Measurements from ENCODE around the gene ANKHD1.
"Not testable (repeated sequence)": the region's sequence is repeated elsewhere in the genome, so short reads cannot be mapped to it uniquely, and the experiment has no call there.

The ANKHD1 gene

GRCh38 chr5:140576776-140577201 is 175.2 kb downstream of the ANKHD1 start:
- ChIA-PET POLR2A (interaction anchor here (0.5 kb wide), 1 partner anchor 1433 kb away, joined by 3 read pairs; no protein-coding TSS in a partner anchor), CTCF (interaction anchor here (0.6 to 1.9 kb wide), 5 partner anchors 29 to 112 kb away, joined by 3 to 4 read pairs (median 3); no protein-coding TSS in a partner anchor)
- H3K9me3 ChIP-seq (ENCODE audit: control extremely low read depth in 1 of 5, control insufficient read depth in 4 of 5, insufficient read depth in 2 of 5, low read depth in 1 of 5, low read length in 4 of 5): no peaks in the 10 kb centered on the region
- WGBS (ENCODE audit: insufficient coverage): no CpG with 5 or more reads among the region's 2 CpGs
- no peak overlapping the region for H3K27ac ChIP-seq (ENCODE audit: insufficient read depth in 1 of 2, low read depth in 1 of 2, low read length in 2 of 2, poor library complexity in 1 of 2, severe bottlenecking in 2 of 2)
- no peaks in the 10 kb centered on the region for H3K27me3 ChIP-seq (replicated peaks in 2 of 5; ENCODE audit: control insufficient read depth in 4 of 5, insufficient read depth in 5 of 5, low read length in 4 of 5)
- H3K36me3 ChIP-seq (ENCODE audit: control insufficient read depth in 4 of 4, insufficient read depth in 4 of 4, low read length in 3 of 4): no peaks in the 10 kb centered on the region
- DNase-seq: no peak
- H3K4me3 ChIP-seq (ENCODE audit: control insufficient read depth in 1 of 7, extremely low read depth in 1 of 7, insufficient read depth in 4 of 7, low read depth in 2 of 7, low read length in 6 of 7): no peak overlapping the region
- no peaks in the 10 kb centered on the region for H3K4me1 ChIP-seq (ENCODE audit: control extremely low read depth in 1 of 4, control insufficient read depth in 4 of 4, insufficient read depth in 4 of 4, low read length in 3 of 4)

GRCh38 chr5:140579188-140579747 is 177.6 kb downstream of the ANKHD1 start:
- WGBS (ENCODE audit: insufficient coverage): 97% methylated on average over 4 of the region's 6 CpGs
- H3K4me1 ChIP-seq (ENCODE audit: control extremely low read depth in 1 of 4, control insufficient read depth in 4 of 4, insufficient read depth in 4 of 4, low read length in 3 of 4); H3K27me3 ChIP-seq (replicated peaks in 2 of 5; ENCODE audit: control insufficient read depth in 4 of 5, insufficient read depth in 5 of 5, low read length in 4 of 5); H3K36me3 ChIP-seq (ENCODE audit: control insufficient read depth in 4 of 4, insufficient read depth in 4 of 4, low read length in 3 of 4); H3K9me3 ChIP-seq (ENCODE audit: control extremely low read depth in 1 of 5, control insufficient read depth in 4 of 5, insufficient read depth in 2 of 5, low read depth in 1 of 5, low read length in 4 of 5); H3K4me3 ChIP-seq (ENCODE audit: control insufficient read depth in 1 of 7, extremely low read depth in 1 of 7, insufficient read depth in 4 of 7, low read depth in 2 of 7, low read length in 6 of 7); DNase-seq; POLR2A ChIA-PET; H3K27ac ChIP-seq (ENCODE audit: insufficient read depth in 1 of 2, low read depth in 1 of 2, low read length in 2 of 2, poor library complexity in 1 of 2, severe bottlenecking in 2 of 2): not testable (repeated sequence)
- CTCF ChIA-PET: interaction anchor here (0.8 to 1.1 kb wide), 2 partner anchors 12 to 14 kb away, joined by 3 read pairs; no protein-coding TSS in a partner anchor

GRCh38 chr5:140587495-140587894 is 185.9 kb downstream of the ANKHD1 start:
- no peak for DNase-seq

GRCh38 chr5:140588311-140589070 is 186.9 kb downstream of the ANKHD1 start:
- Histone ChIP-seq H3K27ac (ENCODE audit: insufficient read depth in 1 of 2, low read depth in 1 of 2, low read length in 2 of 2, poor library complexity in 1 of 2, severe bottlenecking in 2 of 2) (no peak overlapping the region), H3K27me3 (replicated peaks in 2 of 5; ENCODE audit: control insufficient read depth in 4 of 5, insufficient read depth in 5 of 5, low read length in 4 of 5) (peaks cover 0 to 4% (median 0%) of the 10 kb centered on the region in 5 experiments), H3K4me1 (ENCODE audit: control extremely low read depth in 1 of 4, control insufficient read depth in 4 of 4, insufficient read depth in 4 of 4, low read length in 3 of 4) (peaks cover 0 to 10% (median under 1%) of the 10 kb centered on the region in 4 experiments), H3K9me3 (ENCODE audit: control extremely low read depth in 1 of 5, control insufficient read depth in 4 of 5, insufficient read depth in 2 of 5, low read depth in 1 of 5, low read length in 4 of 5) (peaks cover 0 to under 1% (median 0%) of the 10 kb centered on the region in 5 experiments), H3K4me3 (ENCODE audit: control insufficient read depth in 1 of 7, extremely low read depth in 1 of 7, insufficient read depth in 4 of 7, low read depth in 2 of 7, low read length in 6 of 7) (no peak overlapping the region), H3K36me3 (ENCODE audit: control insufficient read depth in 4 of 4, insufficient read depth in 4 of 4, low read length in 3 of 4) (no peaks in the 10 kb centered on the region)
- no peak for DNase-seq
- no CpG with 5 or more reads among the region's 5 CpGs for WGBS (ENCODE audit: insufficient coverage)
- POLR2A ChIA-PET: no interaction called here
- CTCF ChIA-PET: interaction anchor here (1.1 to 1.8 kb wide), 3 partner anchors 12 to 46 kb away, joined by 3 to 5 read pairs (median 4); no protein-coding TSS in a partner anchor

More at GRCh38 chr5:140587495-140587894, 185.9 kb downstream of the ANKHD1 start:
- H3K4me1 ChIP-seq (ENCODE audit: control extremely low read depth in 1 of 4, control insufficient read depth in 4 of 4, insufficient read depth in 4 of 4, low read length in 3 of 4): peaks cover 0 to 10% (median under 1%) of the 10 kb centered on the region in 4 experiments
- CTCF ChIA-PET: interaction anchor here (1.8 kb wide), 1 partner anchor 13 kb away, joined by 5 read pairs; no protein-coding TSS in a partner anchor
- H3K4me3 ChIP-seq (ENCODE audit: control insufficient read depth in 1 of 7, extremely low read depth in 1 of 7, insufficient read depth in 4 of 7, low read depth in 2 of 7, low read length in 6 of 7): no peak overlapping the region
- 100% methylated on average over 1 of the region's 1 CpG for WGBS (ENCODE audit: insufficient coverage)
- POLR2A ChIA-PET: no interaction called here
- H3K27ac ChIP-seq (ENCODE audit: insufficient read depth in 1 of 2, low read depth in 1 of 2, low read length in 2 of 2, poor library complexity in 1 of 2, severe bottlenecking in 2 of 2): no peak overlapping the region
- H3K36me3 ChIP-seq (ENCODE audit: control insufficient read depth in 4 of 4, insufficient read depth in 4 of 4, low read length in 3 of 4): no peaks in the 10 kb centered on the region
- H3K27me3 ChIP-seq (replicated peaks in 2 of 5; ENCODE audit: control insufficient read depth in 4 of 5, insufficient read depth in 5 of 5, low read length in 4 of 5): peaks cover 0 to 4% (median 0%) of the 10 kb centered on the region in 5 experiments
- H3K9me3 ChIP-seq (ENCODE audit: control extremely low read depth in 1 of 5, control insufficient read depth in 4 of 5, insufficient read depth in 2 of 5, low read depth in 1 of 5, low read length in 4 of 5): peaks cover 0 to 7% (median 4%) of the 10 kb centered on the region in 5 experiments
